Smooth muscle cell (in vitro differentiated cells): ENCODE measurements around the gene SP5. TPM values are rescaled to one million over a fixed set of nuclear protein-coding genes. Genes with fewer than 3 reads are reported as not detected.
"Not testable (repeated sequence)": the region's sequence is repeated elsewhere in the genome, so short reads cannot be mapped to it uniquely, and the experiment has no call there.

Source experiments
- DNase-seq: peaks from one replicate; lab custom pipeline; 2025; ENCODE audit not compliant: unreplicated experiment; lab: John Stamatoyannopoulos, UW
- H2AFZ ChIP-seq: fragments of 200-600 bp; sonication (generic); 2 replicates; pipeline ENCODE4 v1.6.0; 2016; ENCODE audit warnings: antibody characterized with exemption, low read depth, mild to moderate bottlenecking
- H3F3A ChIP-seq: fragments of 200-600 bp; sonication (generic); 2 replicates; pipeline ENCODE4 v1.6.0; 2017; ENCODE audit warnings: antibody characterized with exemption, low read depth
- H3K27ac ChIP-seq: fragments of 200-600 bp; sonication (generic); 2 replicates; pipeline ENCODE4 v1.5.1; 2016; ENCODE audit warnings: low read depth, mild to moderate bottlenecking
- H3K27me3 ChIP-seq: fragments of 200-600 bp; sonication (generic); 2 replicates; pipeline ENCODE4 v1.6.1; 2016; ENCODE audit warnings: low read depth, mild to moderate bottlenecking
- H3K36me3 ChIP-seq: fragments of 200-600 bp; sonication (generic); 2 replicates; pipeline ENCODE4 v1.5.1; 2016; ENCODE audit warnings: low read depth
- H3K4me1 ChIP-seq: fragments of 200-600 bp; sonication (generic); 2 replicates; pipeline ENCODE4 v1.5.1; 2016; ENCODE audit warnings: low read depth
- H3K4me2 ChIP-seq: fragments of 200-600 bp; sonication (generic); 2 replicates; pipeline ENCODE4 v1.6.0; 2016; ENCODE audit warnings: mild to moderate bottlenecking
- H3K4me3 ChIP-seq: fragments of 200-600 bp; sonication (generic); 2 replicates; pipeline ENCODE4 v1.5.1; 2016; ENCODE audit warnings: mild to moderate bottlenecking
- H3K79me2 ChIP-seq: fragments of 200-600 bp; sonication (generic); 2 replicates; pipeline ENCODE4 v1.6.0; 2016; ENCODE audit warnings: low read depth, mild to moderate bottlenecking
- H3K9ac ChIP-seq: fragments of 200-600 bp; sonication (generic); 2 replicates; pipeline ENCODE4 v1.6.0; 2016; ENCODE audit warnings: low read depth
- H3K9me3 ChIP-seq: fragments of 200-600 bp; sonication (generic); replicated peaks from 2 replicates; pipeline ENCODE4 v1.5.1; 2016; ENCODE audit warnings: low read depth
- H4K20me1 ChIP-seq: fragments of 200-600 bp; sonication (generic); 2 replicates; pipeline ENCODE4 v1.6.0; 2016; ENCODE audit warnings: low read depth
- CTCF ChIP-seq: fragments of 200-600 bp; sonication (generic); IDR thresholded peaks from 2 replicates; pipeline ENCODE4 v1.5.1; 2017; ENCODE audit warnings: borderline replicate concordance, mild to moderate bottlenecking, antibody characterized with exemption; ENCODE audit not compliant: insufficient read depth, poor library complexity, severe bottlenecking
- WGBS: methylation state at CpG from one replicate; pipeline ENCODE4 v1.1.7; 2016; ENCODE audit warnings: low lambda C conversion rate; 5-methylcytosine and 5-hydroxymethylcytosine counted together
- polyA plus RNA-seq: library from polyadenylated mRNA; unstranded; fragments of >200 nt; fragmentation: Nextera tagmentation; extraction: Ambion mirVana; gene quantifications from 2 replicates; pipeline ENCODE4 v1.2.1, GENCODE V29; 2016
- total RNA-seq: library from RNA; depleted of rRNA; stranded (reverse); fragments of >200 nt; gene quantifications from 2 replicates; pipeline ENCODE4 v1.2.3, GENCODE V29; 2014

SP5 gene
- total and polyA plus RNA-seq, 2 experiments from 2014 or later, result not detected

GRCh38 chr2:170721678-170722077, 6.5 kb downstream of the SP5 start:
- no peak overlapping the region for H3K9ac ChIP-seq
- peaks cover 42% of the 10 kb centered on the region for H3K27me3 ChIP-seq
- H3K4me2 ChIP-seq, result no peak overlapping the region
- no peak for DNase-seq
- no peaks in the 10 kb centered on the region for H3K9me3 ChIP-seq
- H3K4me3 ChIP-seq, result no peak overlapping the region
- no peaks in the 10 kb centered on the region for H3K36me3 ChIP-seq
- peaks cover 22% of the 10 kb centered on the region for H3K4me1 ChIP-seq
- H3F3A ChIP-seq, result no peaks in the 10 kb centered on the region
- TF ChIP-seq CTCF, result no peak
- 89% methylated on average over 3 of the region's 3 CpGs for WGBS
- H3K79me2 ChIP-seq, result no peaks in the 10 kb centered on the region
- H4K20me1 ChIP-seq, result no peaks in the 10 kb centered on the region
- no peak overlapping the region for H2AFZ ChIP-seq
- H3K27ac ChIP-seq, result no peak overlapping the region

- Histone ChIP-seq H3F3A (no peaks in the 10 kb centered on the region), H3K4me3 (no peak overlapping the region), H2AFZ (no peak overlapping the region), H3K27me3 (peaks cover 36% of the 10 kb centered on the region), H3K9me3 (no peaks in the 10 kb centered on the region), H3K9ac (no peak overlapping the region), H3K27ac (no peak overlapping the region), H3K4me1 (peaks cover 18% of the 10 kb centered on the region), H3K79me2 (no peaks in the 10 kb centered on the region), H3K36me3 (no peaks in the 10 kb centered on the region), H3K4me2 (no peak overlapping the region), H4K20me1 (no peaks in the 10 kb centered on the region)
- TF ChIP-seq CTCF, result no peak
- no peak for DNase-seq
Observed at GRCh38 chr2:170722301-170722700, 7.2 kb downstream of the SP5 start.

- H3K4me1 ChIP-seq, result peaks cover 12% of the 10 kb centered on the region
- peaks cover 24% of the 10 kb centered on the region for H3K27me3 ChIP-seq
- no peak overlapping the region for H3K4me3 ChIP-seq
- H3K79me2 ChIP-seq, result no peaks in the 10 kb centered on the region
- no peaks in the 10 kb centered on the region for H3F3A ChIP-seq
- 49% methylated on average over 2 of the region's 2 CpGs for WGBS
- H3K36me3 ChIP-seq, result no peaks in the 10 kb centered on the region
- no peak overlapping the region for H3K4me2 ChIP-seq
- no peaks in the 10 kb centered on the region for H4K20me1 ChIP-seq
- no peak for DNase-seq
- no peak overlapping the region for H3K9ac ChIP-seq
- H3K9me3 ChIP-seq, result no peaks in the 10 kb centered on the region
- TF ChIP-seq CTCF, result no peak
- H3K27ac ChIP-seq, result no peak overlapping the region
- H2AFZ ChIP-seq, result no peak overlapping the region
Observed at GRCh38 chr2:170723446-170723958, 8.4 kb downstream of the SP5 start.

- no peak overlapping the region for H3K4me3 ChIP-seq
- no peaks in the 10 kb centered on the region for H4K20me1 ChIP-seq
- H3K36me3 ChIP-seq, result no peaks in the 10 kb centered on the region
- no peaks in the 10 kb centered on the region for H3K9me3 ChIP-seq
- no peak overlapping the region for H2AFZ ChIP-seq
- no peaks in the 10 kb centered on the region for H3K27me3 ChIP-seq
- H3K4me2 ChIP-seq, result no peak overlapping the region
- no peaks in the 10 kb centered on the region for H3F3A ChIP-seq
- no peak for DNase-seq
- no peak for TF ChIP-seq CTCF
- H3K9ac ChIP-seq, result no peak overlapping the region
- H3K4me1 ChIP-seq, result no peaks in the 10 kb centered on the region
- H3K27ac ChIP-seq, result no peak overlapping the region
- no peaks in the 10 kb centered on the region for H3K79me2 ChIP-seq
- 57% methylated on average over 1 of the region's 1 CpG for WGBS
Observed at GRCh38 chr2:170733798-170734600, 18.9 kb downstream of the SP5 start.

- H3K79me2 ChIP-seq, H3K4me3 ChIP-seq, H2AFZ ChIP-seq, H3K36me3 ChIP-seq, H3K9me3 ChIP-seq, H3F3A ChIP-seq, H3K27me3 ChIP-seq, H3K9ac ChIP-seq, H3K4me1 ChIP-seq, DNase-seq, H3K4me2 ChIP-seq, H3K27ac ChIP-seq, H4K20me1 ChIP-seq: not testable (repeated sequence)
- 87% methylated on average over 2 of the region's 2 CpGs for WGBS
Observed at GRCh38 chr2:170734601-170735000, 19.5 kb downstream of the SP5 start.
